H1 (cell line): ENCODE measurements around the gene OR2B2. TPM values are rescaled to one million over a fixed set of nuclear protein-coding genes. Genes with fewer than 3 reads are reported as not detected.

ENCODE experiments used
- CTCF ChIA-PET: fragments of 300-600 bp; sonication (Branson Sonifier 250); formaldehyde crosslinking; loops from one replicate; lab custom pipeline; 2021; ENCODE audit not compliant: partially characterized antibody; lab: Charles Lee
- POLR2A ChIA-PET: fragments of 300-600 bp; sonication (Branson Sonifier 250); formaldehyde crosslinking; loops from one replicate; lab custom pipeline; 2021; ENCODE audit warnings: inconsistent platforms; ENCODE audit not compliant: partially characterized antibody; lab: Charles Lee
- DNase-seq, 2 experiments: peaks; one replicate each; pipeline versions ENCODE4 v3.0.0 to v3.0.0-alpha.2; 2010 to 2022; ENCODE audit warnings: low spot score in 2 of 2, low read depth in 1 of 2, mixed read lengths in 1 of 2
- FAIRE-seq: peaks from 2 replicates; lab custom pipeline; 2011; peaks lifted over from hg19 to GRCh38; lab: Jason Lieb, UNC
- H2AFZ ChIP-seq: 2 replicates; pipeline ENCODE4 v1.8.1; 2012; ENCODE audit warnings: low read length, inconsistent platforms
- H2AK5ac ChIP-seq: 2 replicates; pipeline ENCODE4 v1.6.1; 2013; ENCODE audit warnings: low read depth, low read length
- H2BK120ac ChIP-seq: replicated peaks from 2 replicates; pipeline ENCODE3; 2013; ENCODE audit warnings: low read depth, low read length, inconsistent platforms
- H2BK12ac ChIP-seq: 2 replicates; pipeline ENCODE4 v1.6.1; 2013; ENCODE audit warnings: low read depth, low read length
- H2BK15ac ChIP-seq: 2 replicates; pipeline ENCODE4 v1.6.1; 2013; ENCODE audit warnings: low read length
- H2BK20ac ChIP-seq: 2 replicates; pipeline ENCODE4 v1.6.1; 2013; ENCODE audit warnings: low read length
- H2BK5ac ChIP-seq: 2 replicates; pipeline ENCODE4 v1.6.1; 2013; ENCODE audit warnings: low read depth, low read length
- H3K14ac ChIP-seq: 2 replicates; pipeline ENCODE4 v1.6.1; 2013; ENCODE audit warnings: inconsistent platforms; ENCODE audit not compliant: insufficient read length
- H3K18ac ChIP-seq: 2 replicates; pipeline ENCODE4 v1.6.1; 2013; ENCODE audit warnings: low read length; ENCODE audit errors: extremely low read depth
- H3K23ac ChIP-seq: 2 replicates; pipeline ENCODE4 v1.6.1; 2013; ENCODE audit warnings: inconsistent platforms; ENCODE audit not compliant: insufficient read length
- H3K23me2 ChIP-seq: 2 replicates; pipeline ENCODE4 v1.6.1; 2013; ENCODE audit warnings: low read depth, low read length
- H3K27ac ChIP-seq: 2 replicates; pipeline ENCODE4 v1.6.1; 2011; ENCODE audit warnings: low read depth, low read length, inconsistent platforms
- H3K27me3 ChIP-seq, 4 experiments: replicated peaks in 1 of 4; 1 replicate in 1 of 4; 2 replicates in 3 of 4; pipeline versions ENCODE4 v1.6.1 to v1.8.1; 2011 to 2013; ENCODE audit warnings: low read length in 3 of 4, mild to moderate bottlenecking in 3 of 4, inconsistent platforms in 2 of 4, mixed read lengths in 2 of 4, moderate library complexity in 1 of 4; ENCODE audit not compliant: control insufficient read depth in 3 of 4, insufficient read depth in 3 of 4; ENCODE audit errors: extremely low read depth in 1 of 4
- H3K36me3 ChIP-seq, 4 experiments: 2 replicates each; pipeline versions ENCODE4 v1.6.1 to v1.8.1; 2011 to 2013; ENCODE audit warnings: mild to moderate bottlenecking in 4 of 4, low read length in 3 of 4, moderate library complexity in 2 of 4, control low read depth in 1 of 4, inconsistent platforms in 1 of 4; ENCODE audit not compliant: insufficient read depth in 4 of 4, control insufficient read depth in 2 of 4
- H3K4ac ChIP-seq: replicated peaks from 2 replicates; pipeline ENCODE3; 2013; ENCODE audit warnings: low read length, low read depth, mixed read lengths, inconsistent platforms; ENCODE audit not compliant: insufficient read length
- H3K4me1 ChIP-seq, 4 experiments: replicated peaks in 1 of 4; 1 replicate in 1 of 4; 2 replicates in 3 of 4; pipeline versions ENCODE4 v1.6.1 to v1.8.1; 2011 to 2013; ENCODE audit warnings: low read length in 3 of 4, inconsistent platforms in 2 of 4, mixed read lengths in 1 of 4; ENCODE audit not compliant: insufficient read depth in 4 of 4, control insufficient read depth in 3 of 4
- H3K4me2 ChIP-seq, 2 experiments: 2 replicates each; pipeline versions ENCODE4 v1.6.1 to v1.8.1; 2011 to 2013; ENCODE audit warnings: low read depth in 2 of 2, low read length in 2 of 2, control low read depth in 1 of 2, inconsistent platforms in 1 of 2, mild to moderate bottlenecking in 1 of 2; ENCODE audit not compliant: insufficient read depth in 1 of 2
- H3K4me3 ChIP-seq, 4 experiments: fragments of 200-600, 300-600 bp in 1 of 4; sonication (generic), shearing (Covaris generic), sonication (Bioruptor Twin) in 1 of 4; 2 replicates each; pipeline versions ENCODE4 v1.5.1 to v1.8.1; 2011 to 2016; ENCODE audit warnings: low read length in 4 of 4, low read depth in 3 of 4, control low read depth in 2 of 4, inconsistent platforms in 2 of 4, mild to moderate bottlenecking in 2 of 4, mixed read lengths in 1 of 4, moderate library complexity in 1 of 4; ENCODE audit not compliant: insufficient read depth in 2 of 4; ENCODE audit errors: extremely low read depth in 1 of 4
- H3K56ac ChIP-seq: replicated peaks from 2 replicates; pipeline ENCODE3; 2013; ENCODE audit warnings: low read depth, mild to moderate bottlenecking, mixed read lengths, low read length, inconsistent platforms; ENCODE audit not compliant: insufficient read length
- H3K79me1 ChIP-seq: 2 replicates; pipeline ENCODE4 v1.6.1; 2013; ENCODE audit warnings: low read depth, low read length, control low read depth
- H3K79me2 ChIP-seq, 2 experiments: 2 replicates each; pipeline versions ENCODE4 v1.6.1 to v1.8.1; 2012 to 2013; ENCODE audit warnings: low read length in 2 of 2, mild to moderate bottlenecking in 2 of 2, inconsistent platforms in 1 of 2; ENCODE audit not compliant: insufficient read depth in 2 of 2, control insufficient read depth in 1 of 2
- H3K9ac ChIP-seq, 4 experiments: replicated peaks in 1 of 4; 1 replicate in 1 of 4; 2 replicates in 3 of 4; pipeline versions ENCODE4 v1.6.1 to v1.8.1; 2011 to 2013; ENCODE audit warnings: low read depth in 3 of 4, low read length in 3 of 4, control low read depth in 2 of 4, mild to moderate bottlenecking in 2 of 4, moderate library complexity in 2 of 4, inconsistent platforms in 1 of 4; ENCODE audit errors: extremely low read depth in 1 of 4
- H3K9me3 ChIP-seq, 2 experiments: 2 replicates each; pipeline versions ENCODE4 v1.6.1 to v1.8.1; 2012 to 2013; ENCODE audit warnings: mild to moderate bottlenecking in 2 of 2, moderate library complexity in 2 of 2, control low read depth in 1 of 2, inconsistent platforms in 1 of 2, low read depth in 1 of 2, low read length in 1 of 2, mixed read lengths in 1 of 2; ENCODE audit not compliant: insufficient read depth in 2 of 2
- H4K20me1 ChIP-seq, 2 experiments: replicated peaks in 1 of 2; 2 replicates each; pipeline versions ENCODE3 to v1.8.1; 2011 to 2013; ENCODE audit warnings: inconsistent platforms in 2 of 2, low read length in 2 of 2, mild to moderate bottlenecking in 1 of 2; ENCODE audit not compliant: insufficient read depth in 2 of 2, control insufficient read depth in 1 of 2
- H4K5ac ChIP-seq: 2 replicates; pipeline ENCODE4 v1.6.1; 2013; ENCODE audit warnings: low read length, low read depth, mixed read lengths, inconsistent platforms; ENCODE audit not compliant: insufficient read length
- H4K8ac ChIP-seq: 2 replicates; pipeline ENCODE4 v1.8.0; 2013; ENCODE audit warnings: mild to moderate bottlenecking, moderate library complexity, low read length, inconsistent platforms; ENCODE audit not compliant: insufficient read depth; ENCODE audit errors: extremely low read depth
- H4K91ac ChIP-seq: replicated peaks from 2 replicates; pipeline ENCODE3; 2013; ENCODE audit warnings: low read length, mixed read lengths, inconsistent platforms; ENCODE audit not compliant: insufficient read length
- ATF2 ChIP-seq: IDR thresholded peaks from 2 replicates; pipeline ENCODE4 v1.6.1; 2012; ENCODE audit warnings: low read length, inconsistent platforms
- CHD1 ChIP-seq: IDR thresholded peaks from 2 replicates; pipeline ENCODE4 v1.6.1; 2012; ENCODE audit warnings: low read depth, low read length, improper control_type of control experiment
- GABPA ChIP-seq: IDR thresholded peaks from 2 replicates; pipeline ENCODE4 v1.6.1; 2011; ENCODE audit warnings: mild to moderate bottlenecking, low read length, moderate library complexity, borderline replicate concordance; ENCODE audit not compliant: insufficient read depth
- GTF2F1 ChIP-seq: IDR thresholded peaks from 2 replicates; pipeline ENCODE4 v1.6.1; 2012; ENCODE audit warnings: low read depth, low read length, improper control_type of control experiment, borderline replicate concordance
- KDM4A ChIP-seq: IDR thresholded peaks from one replicate; pipeline ENCODE4 v1.7.1; 2012; ENCODE audit warnings: low read depth, mild to moderate bottlenecking, moderate library complexity, low read length, inconsistent platforms; ENCODE audit not compliant: severe bottlenecking
- POLR2A ChIP-seq, 2 experiments: IDR thresholded peaks; 1 replicate in 1 of 2; 2 replicates in 1 of 2; pipeline ENCODE4 v1.6.1; 2011; ENCODE audit warnings: low read depth in 2 of 2, low read length in 2 of 2, mild to moderate bottlenecking in 2 of 2; ENCODE audit errors: control extremely low read depth in 1 of 2
- SP4 ChIP-seq: IDR thresholded peaks from 2 replicates; pipeline ENCODE4 v1.6.1; 2012; ENCODE audit warnings: low read length, inconsistent platforms
- TAF1 ChIP-seq: IDR thresholded peaks from 2 replicates; pipeline ENCODE4 v1.6.1; 2011; ENCODE audit warnings: mild to moderate bottlenecking, low read depth, low read length
- TAF7 ChIP-seq: optimal IDR thresholded peaks from 2 replicates; pipeline ENCODE3; 2011; ENCODE audit warnings: low read depth, mild to moderate bottlenecking, inconsistent platforms, low read length, moderate library complexity, borderline replicate concordance
- WGBS, 2 experiments: shearing (Covaris generic) in 1 of 2; methylation state at CpG; one replicate each; pipeline versions ENCODE4 v1.1.6 to v1.1.7; 2013 to 2015; ENCODE audit warnings: low lambda C conversion rate in 2 of 2, mixed read lengths in 2 of 2, inconsistent platforms in 1 of 2, low coverage in 1 of 2, missing lambda C conversion rate in 1 of 2; ENCODE audit not compliant: insufficient replicate concordance in 2 of 2, insufficient coverage in 1 of 2, insufficient read length in 1 of 2; ENCODE audit errors: extremely low coverage in 1 of 2, missing lambda C conversion rate in 1 of 2; 5-methylcytosine and 5-hydroxymethylcytosine counted together
- polyA plus RNA-seq, 7 experiments: library from polyadenylated mRNA; depleted of rRNA in 3 of 7; stranded (reverse) in 5 of 7; unstranded in 2 of 7; fragments of >200 nt in 5 of 7; fragments of 200-250 nt in 2 of 7; gene quantifications; 1 replicate in 5 of 7; 2 replicates in 1 of 7; 4 replicates in 1 of 7; pipeline versions ENCODE4 v1.2.1 to v1.2.3, GENCODE V29; 2011 to 2013; ENCODE audit warnings: missing spikeins in 2 of 7, mixed read lengths in 2 of 7
- total RNA-seq: library from RNA; stranded (reverse); fragmentation: NEBNext Ultra II Directional; extraction: Animal tissue kit (Norgen Biotek cat#: 25700); gene quantifications from 2 replicates; pipeline ENCODE4 v1.2.1, GENCODE V29; 2021

The OR2B2 gene
- total and polyA plus RNA-seq, 2 of the 8 experiments (the other 6 are each of a cell fraction or from before 2014, with no cell fraction given) = not detected

- Histone ChIP-seq H3K27me3 (no peaks in the 10 kb centered on the region), H3K23me2 (peaks cover 13% of the 10 kb centered on the region), H4K8ac (no peak overlapping the region; the same call in 1 of the 2 replicates), H3K4me3 (peak overlapping the region; percentile 71 to 99 (median 89)), H3K79me1 (no peaks in the 10 kb centered on the region; the same call in 1 of the 2 replicates), H2BK5ac (peak overlapping the region; percentile 92), H2BK20ac (no peak overlapping the region), H3K9me3 (no peaks in the 10 kb centered on the region), H3K18ac (peak overlapping the region; percentile 88), H4K20me1 (peaks cover 0 to 2% of the 10 kb centered on the region in 2 experiments), H3K36me3 (no peaks in the 10 kb centered on the region), H2AK5ac (no peak overlapping the region; the same call in 1 of the 2 replicates), H4K91ac (peak overlapping the region; percentile 96), H3K9ac (peak overlapping the region; percentile 65 to 91 (median 86)), H2BK12ac (peak overlapping the region; percentile 77; the same call in 1 of the 2 replicates), H3K4ac (peak overlapping the region; percentile 15), H3K79me2 (peaks cover 0 to 8% of the 10 kb centered on the region in 2 experiments; a peak in 3 of 4 replicates), H2BK120ac (peak overlapping the region; percentile 36), H3K27ac (peak overlapping the region; percentile 76), H2AFZ (no peak overlapping the region), H3K4me1 (peaks cover 7 to 14% (median 8%) of the 10 kb centered on the region in 4 experiments; a peak in 6 of 7 replicates), H3K23ac (no peak overlapping the region), H2BK15ac (peak overlapping the region; percentile 61; the same call in 1 of the 2 replicates), H4K5ac (peak overlapping the region; percentile 70), H3K14ac (no peak overlapping the region), H3K4me2 (peak overlapping the region; percentile 78 to 100), H3K56ac (peak overlapping the region; percentile 79)
- no peak for FAIRE-seq
- no peak for DNase-seq
- WGBS, 2 experiments = 3% methylated on average over 19 of the region's 19 CpGs; no CpG with 5 or more reads in 1 of the 2 experiments
- CTCF ChIA-PET = interaction anchor here (0.6 to 2.4 kb wide), 7 partner anchors 16 to 563 kb away, joined by 3 to 10 read pairs (median 3); a partner anchor contains a TSS
- POLR2A ChIA-PET = interaction anchor here (0.6 to 40.3 kb wide), 42 partner anchors 8 to 1872 kb away, joined by 3 to 3039 read pairs (median 8); a partner anchor contains a TSS
- TF ChIP-seq SP4 (0 out of 2 replicates have a peak, but pooled peaks have one; percentile 24), POLR2A (IDR thresholded peaks at IDR 0.05; ENCODE audit: control extremely low read depth in 1 of 2, low read depth in 2 of 2, low read length in 2 of 2) (peak in 1 of 2 experiments; percentile 58; a peak in 2 of 3 replicates), KDM4A (no peak), GTF2F1 (peak; percentile 36; the same call in 1 of the 2 replicates), CHD1 (no peak; the same call in 1 of the 2 replicates), ATF2 (peak; percentile 90), TAF1 (0 out of 2 replicates have a peak, but pooled peaks have one; percentile 27), TAF7 (peak; percentile 57), GABPA (no peak)
These were observed 22.4 kb downstream of the OR2B2 start for GRCh38 chr6:27889628-27890444.
